HepG2 (cell line): ENCODE data around the gene SBK3. TPM values are rescaled to one million over a fixed set of nuclear protein-coding genes. Genes with fewer than 3 reads are reported as not detected.
A peak's percentile ranks its signal among the peaks of the same experiment; 100 is the strongest.

ENCODE experiments used
- ARNTL ChIP-seq: sonication (generic); formaldehyde crosslinking; IDR thresholded peaks from 2 replicates; pipeline ENCODE4 v1.4.0; 2020; ENCODE audit warnings: mild to moderate bottlenecking, missing genetic modification reagents
- CBX1 ChIP-seq: IDR thresholded peaks from one replicate; pipeline ENCODE4 v1.6.1; 2016; ENCODE audit warnings: antibody characterized with exemption, low read depth
- GMEB1 ChIP-seq: sonication (generic); formaldehyde crosslinking; IDR thresholded peaks from 2 replicates; pipeline ENCODE4 v1.5.1; 2020; ENCODE audit warnings: missing genetic modification reagents, mild to moderate bottlenecking, borderline replicate concordance
- HDAC6 ChIP-seq: fragments of 200-600 bp; sonication (generic); IDR thresholded peaks from 2 replicates; pipeline ENCODE4 v1.7.0; 2017; ENCODE audit warnings: mild to moderate bottlenecking, antibody characterized with exemption, low read length, low read depth
- MED1 ChIP-seq: sonication (generic); formaldehyde crosslinking; IDR thresholded peaks from 2 replicates; pipeline ENCODE4 v1.4.0; 2020; ENCODE audit warnings: missing genetic modification reagents
- RFXAP ChIP-seq: sonication (generic); formaldehyde crosslinking; IDR thresholded peaks from 2 replicates; pipeline ENCODE4 v1.4.0; 2020; ENCODE audit warnings: missing genetic modification reagents, borderline replicate concordance
- TARDBP ChIP-seq: sonication (generic); formaldehyde crosslinking; IDR thresholded peaks from 2 replicates; pipeline ENCODE4 v1.8.0; 2022; ENCODE audit warnings: mild to moderate bottlenecking, missing genetic modification reagents
- THAP11 ChIP-seq: IDR thresholded peaks from 2 replicates; pipeline ENCODE4 v1.6.1; 2016; ENCODE audit warnings: missing biosample characterization, missing genetic modification reagents
- YEATS2 ChIP-seq: sonication (generic); formaldehyde crosslinking; IDR thresholded peaks from 2 replicates; pipeline ENCODE4 v1.4.0; 2020; ENCODE audit warnings: missing genetic modification reagents, borderline replicate concordance
- ZBTB25 ChIP-seq: IDR thresholded peaks from 2 replicates; pipeline ENCODE4 v1.6.1; 2018; ENCODE audit warnings: missing genetic modification reagents
- ZBTB44 ChIP-seq: sonication (generic); formaldehyde crosslinking; IDR thresholded peaks from 2 replicates; pipeline ENCODE4 v1.4.0; 2020; ENCODE audit warnings: missing genetic modification reagents
- ZNF160 ChIP-seq: sonication (generic); formaldehyde crosslinking; IDR thresholded peaks from 2 replicates; pipeline ENCODE4 v1.8.0; 2022; ENCODE audit warnings: mild to moderate bottlenecking, inconsistent platforms, missing genetic modification reagents
- ZNF383 ChIP-seq: sonication (generic); formaldehyde crosslinking; IDR thresholded peaks from 2 replicates; pipeline ENCODE4 v1.4.0; 2020; ENCODE audit warnings: missing genetic modification reagents, mild to moderate bottlenecking, borderline replicate concordance
- ZNF678 ChIP-seq: sonication (generic); formaldehyde crosslinking; IDR thresholded peaks from 2 replicates; pipeline ENCODE4 v1.4.0; 2020; ENCODE audit warnings: mild to moderate bottlenecking, missing genetic modification reagents
- ZSCAN9 ChIP-seq: IDR thresholded peaks from 2 replicates; pipeline ENCODE4 v1.6.1; 2016; ENCODE audit warnings: borderline replicate concordance
- polyA plus RNA-seq, 8 experiments: library from polyadenylated mRNA; depleted of rRNA in 3 of 8; stranded (reverse) in 7 of 8; unstranded in 1 of 8; fragments of >200 nt; fragmentation: Illumina TruSeq in 4 of 8; extraction: Trizol in 4 of 8; gene quantifications; 2 replicates each; pipeline versions ENCODE4 v1.2.1 to v1.2.3, GENCODE V29; 2011 to 2016; ENCODE audit warnings: low read depth in 4 of 8, missing spikeins in 1 of 8, mixed read lengths in 1 of 8; ENCODE audit not compliant: insufficient read depth in 1 of 8
- total RNA-seq, 5 experiments: library from RNA; depleted of rRNA; stranded (reverse); fragments of >200 nt; fragmentation: Illumina TruSeq; extraction: Trizol; gene quantifications; 2 replicates each; pipeline ENCODE4 v1.2.3, GENCODE V29; 2016; ENCODE audit warnings: low read depth in 1 of 5
- TF ChIP-seq, protein P1 (sequence below): sonication (generic); formaldehyde crosslinking; IDR thresholded peaks from 2 replicates; pipeline ENCODE4 v1.4.0; 2020; ENCODE audit warnings: missing genetic modification reagents
- TF ChIP-seq, protein P2 (sequence below), 2 experiments: sonication (generic) in 1 of 2; formaldehyde crosslinking in 1 of 2; IDR thresholded peaks; 2 replicates each; pipeline versions ENCODE4 v1.5.1 to v1.6.1; 2011 to 2020; ENCODE audit warnings: borderline replicate concordance in 1 of 2, low read depth in 1 of 2, low read length in 1 of 2, mild to moderate bottlenecking in 1 of 2, missing genetic modification reagents in 1 of 2, moderate library complexity in 1 of 2

Gene SBK3
- total and polyA plus RNA-seq, 2 of the 13 experiments (the other 11 are each of a cell fraction or from before 2014, with no cell fraction given), result 0.66 to 0.77 TPM

- peak; percentile 35; the same call in 1 of the 2 replicates for TF ChIP-seq TARDBP (CRISPR knock-in tag)
- TF ChIP-seq CBX1, result no peak
- TF ChIP-seq, protein P1, sequence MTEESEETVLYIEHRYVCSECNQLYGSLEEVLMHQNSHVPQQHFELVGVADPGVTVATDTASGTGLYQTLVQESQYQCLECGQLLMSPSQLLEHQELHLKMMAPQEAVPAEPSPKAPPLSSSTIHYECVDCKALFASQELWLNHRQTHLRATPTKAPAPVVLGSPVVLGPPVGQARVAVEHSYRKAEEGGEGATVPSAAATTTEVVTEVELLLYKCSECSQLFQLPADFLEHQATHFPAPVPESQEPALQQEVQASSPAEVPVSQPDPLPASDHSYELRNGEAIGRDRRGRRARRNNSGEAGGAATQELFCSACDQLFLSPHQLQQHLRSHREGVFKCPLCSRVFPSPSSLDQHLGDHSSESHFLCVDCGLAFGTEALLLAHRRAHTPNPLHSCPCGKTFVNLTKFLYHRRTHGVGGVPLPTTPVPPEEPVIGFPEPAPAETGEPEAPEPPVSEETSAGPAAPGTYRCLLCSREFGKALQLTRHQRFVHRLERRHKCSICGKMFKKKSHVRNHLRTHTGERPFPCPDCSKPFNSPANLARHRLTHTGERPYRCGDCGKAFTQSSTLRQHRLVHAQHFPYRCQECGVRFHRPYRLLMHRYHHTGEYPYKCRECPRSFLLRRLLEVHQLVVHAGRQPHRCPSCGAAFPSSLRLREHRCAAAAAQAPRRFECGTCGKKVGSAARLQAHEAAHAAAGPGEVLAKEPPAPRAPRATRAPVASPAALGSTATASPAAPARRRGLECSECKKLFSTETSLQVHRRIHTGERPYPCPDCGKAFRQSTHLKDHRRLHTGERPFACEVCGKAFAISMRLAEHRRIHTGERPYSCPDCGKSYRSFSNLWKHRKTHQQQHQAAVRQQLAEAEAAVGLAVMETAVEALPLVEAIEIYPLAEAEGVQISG (CRISPR knock-in tag), result peak; percentile 70; the same call in 1 of the 2 replicates
- TF ChIP-seq RFXAP (CRISPR knock-in tag), result peak; percentile 100
- TF ChIP-seq GMEB1 (CRISPR knock-in tag), result peak; percentile 34; the same call in 1 of the 2 replicates
- TF ChIP-seq ZNF383 (CRISPR knock-in tag), result no peak
- TF ChIP-seq, protein P2, sequence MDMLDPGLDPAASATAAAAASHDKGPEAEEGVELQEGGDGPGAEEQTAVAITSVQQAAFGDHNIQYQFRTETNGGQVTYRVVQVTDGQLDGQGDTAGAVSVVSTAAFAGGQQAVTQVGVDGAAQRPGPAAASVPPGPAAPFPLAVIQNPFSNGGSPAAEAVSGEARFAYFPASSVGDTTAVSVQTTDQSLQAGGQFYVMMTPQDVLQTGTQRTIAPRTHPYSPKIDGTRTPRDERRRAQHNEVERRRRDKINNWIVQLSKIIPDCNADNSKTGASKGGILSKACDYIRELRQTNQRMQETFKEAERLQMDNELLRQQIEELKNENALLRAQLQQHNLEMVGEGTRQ (IDR thresholded peaks at IDR 0.05; ENCODE audit: low read depth, low read length), result peak; percentile 46; the same call in 1 of the 2 replicates
- TF ChIP-seq, protein P2 (CRISPR knock-in tag; IDR thresholded peaks at IDR 0.05; ENCODE audit: borderline replicate concordance), result peak; percentile 41; the same call in 1 of the 2 replicates
- TF ChIP-seq YEATS2, result peak; percentile 36; the same call in 1 of the 2 replicates
- 0 out of 2 replicates have a peak, but pooled peaks have one; percentile 8 for TF ChIP-seq MED1 (CRISPR knock-in tag)
- 0 out of 2 replicates have a peak, but pooled peaks have one; percentile 63 for TF ChIP-seq ZNF160
- TF ChIP-seq HDAC6, result no peak
- no peak for TF ChIP-seq ZNF678 (CRISPR knock-in tag)
- TF ChIP-seq ARNTL (CRISPR knock-in tag), result 0 out of 2 replicates have a peak, but pooled peaks have one; percentile 56
- peak; percentile 73 for TF ChIP-seq THAP11 (CRISPR knock-in tag)
- TF ChIP-seq ZSCAN9 (CRISPR knock-in tag), result peak; percentile 22; the same call in 1 of the 2 replicates
- TF ChIP-seq ZBTB25 (CRISPR knock-in tag), result peak; percentile 54; the same call in 1 of the 2 replicates
- TF ChIP-seq ZBTB44 (CRISPR knock-in tag), result 0 out of 2 replicates have a peak, but pooled peaks have one; percentile 18
Observed at GRCh38 chr19:55503502-55504251, 41.7 kb downstream of the SBK3 start (continued).
